Vagina (tissue), 2 donors: ENCODE results near the gene PIN4. TPM values are rescaled to one million over a fixed set of nuclear protein-coding genes. Genes with fewer than 3 reads are reported as not detected.

Source experiments
- DNase-seq, 2 donors: peaks; one replicate each; pipeline ENCODE4 v3.0.0-alpha.2; 2017; ENCODE audit errors: extremely low spot score in 2 of 2
- H3K27ac ChIP-seq: fragments of 200-600 bp; sonication (generic); one replicate; pipeline ENCODE4 v1.5.1; 2019
- H3K27me3 ChIP-seq: fragments of 200-600 bp; sonication (generic); one replicate; pipeline ENCODE4 v1.5.1; 2019
- H3K36me3 ChIP-seq, 2 donors: fragments of 200-600 bp; sonication (generic); one replicate each; pipeline ENCODE4 v1.5.1; 2017 to 2019
- H3K4me1 ChIP-seq: fragments of 200-600 bp; sonication (generic); one replicate; pipeline ENCODE4 v1.5.1; 2019
- H3K4me3 ChIP-seq, 2 donors: fragments of 200-600 bp; sonication (generic); 1 replicate in 1 of 2; 2 replicates in 1 of 2; pipeline ENCODE4 v1.5.1; 2016 to 2019
- H3K9me3 ChIP-seq: fragments of 200-600 bp; sonication (generic); one replicate; pipeline ENCODE4 v1.5.1; 2019
- POLR2A ChIP-seq, 2 donors: fragments of 450-650 bp; IDR thresholded peaks; one replicate each; pipeline ENCODE4 v1.6.1; 2017; ENCODE audit warnings: antibody characterized with exemption in 2 of 2, mild to moderate bottlenecking in 2 of 2, moderate library complexity in 2 of 2
- POLR2AphosphoS5 ChIP-seq, 2 donors: sonication (generic); formaldehyde crosslinking; IDR thresholded peaks; one replicate each; pipeline ENCODE4 v1.9.0; 2017; ENCODE audit warnings: antibody characterized with exemption in 2 of 2, mild to moderate bottlenecking in 2 of 2, low read depth in 1 of 2; ENCODE audit not compliant: insufficient read depth in 1 of 2
- intact Hi-C: fragments of 100-400 bp; cut with DNase I; formaldehyde crosslinking; loops from one replicate; pipeline ENCODE4 v1.15.1; 2023
- total RNA-seq: library from RNA; depleted of rRNA; stranded (reverse); fragments of >200 nt; gene quantifications from one replicate; pipeline ENCODE4 v1.2.3, GENCODE V29; 2016
- TF ChIP-seq, protein P1 (sequence below), 3 experiments: fragments of 450-650 bp in 2 of 3; fragments of 200-600 bp in 1 of 3; sonication (generic) in 1 of 3; IDR thresholded peaks; one replicate each; pipeline ENCODE4 v1.5.1; 2017 to 2019; ENCODE audit warnings: antibody characterized with exemption in 3 of 3, mild to moderate bottlenecking in 2 of 3, moderate library complexity in 2 of 3

Gene PIN4
- total RNA-seq, 1 donor from 2014 or later, result 12.0 TPM

- intact Hi-C loops, result no loop called here
- TF ChIP-seq POLR2AphosphoS5 (IDR thresholded peaks at IDR 0.05; ENCODE audit: insufficient read depth in 1 of 2, low read depth in 1 of 2), result no peak
- no peak for TF ChIP-seq POLR2A (IDR thresholded peaks at IDR 0.05)
- TF ChIP-seq, protein P1, sequence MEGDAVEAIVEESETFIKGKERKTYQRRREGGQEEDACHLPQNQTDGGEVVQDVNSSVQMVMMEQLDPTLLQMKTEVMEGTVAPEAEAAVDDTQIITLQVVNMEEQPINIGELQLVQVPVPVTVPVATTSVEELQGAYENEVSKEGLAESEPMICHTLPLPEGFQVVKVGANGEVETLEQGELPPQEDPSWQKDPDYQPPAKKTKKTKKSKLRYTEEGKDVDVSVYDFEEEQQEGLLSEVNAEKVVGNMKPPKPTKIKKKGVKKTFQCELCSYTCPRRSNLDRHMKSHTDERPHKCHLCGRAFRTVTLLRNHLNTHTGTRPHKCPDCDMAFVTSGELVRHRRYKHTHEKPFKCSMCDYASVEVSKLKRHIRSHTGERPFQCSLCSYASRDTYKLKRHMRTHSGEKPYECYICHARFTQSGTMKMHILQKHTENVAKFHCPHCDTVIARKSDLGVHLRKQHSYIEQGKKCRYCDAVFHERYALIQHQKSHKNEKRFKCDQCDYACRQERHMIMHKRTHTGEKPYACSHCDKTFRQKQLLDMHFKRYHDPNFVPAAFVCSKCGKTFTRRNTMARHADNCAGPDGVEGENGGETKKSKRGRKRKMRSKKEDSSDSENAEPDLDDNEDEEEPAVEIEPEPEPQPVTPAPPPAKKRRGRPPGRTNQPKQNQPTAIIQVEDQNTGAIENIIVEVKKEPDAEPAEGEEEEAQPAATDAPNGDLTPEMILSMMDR (IDR thresholded peaks at IDR 0.05), result no peak
- Histone ChIP-seq H3K27me3 (no peaks in the 10 kb centered on the region), H3K27ac (no peak overlapping the region), H3K9me3 (no peaks in the 10 kb centered on the region), H3K4me1 (no peaks in the 10 kb centered on the region), H3K4me3 (no peak overlapping the region), H3K36me3 (no peaks in the 10 kb centered on the region)
- no peak for DNase-seq
Measured at GRCh38 chrX:72238183-72238582, 56.6 kb downstream of the PIN4 start.

DNA sequence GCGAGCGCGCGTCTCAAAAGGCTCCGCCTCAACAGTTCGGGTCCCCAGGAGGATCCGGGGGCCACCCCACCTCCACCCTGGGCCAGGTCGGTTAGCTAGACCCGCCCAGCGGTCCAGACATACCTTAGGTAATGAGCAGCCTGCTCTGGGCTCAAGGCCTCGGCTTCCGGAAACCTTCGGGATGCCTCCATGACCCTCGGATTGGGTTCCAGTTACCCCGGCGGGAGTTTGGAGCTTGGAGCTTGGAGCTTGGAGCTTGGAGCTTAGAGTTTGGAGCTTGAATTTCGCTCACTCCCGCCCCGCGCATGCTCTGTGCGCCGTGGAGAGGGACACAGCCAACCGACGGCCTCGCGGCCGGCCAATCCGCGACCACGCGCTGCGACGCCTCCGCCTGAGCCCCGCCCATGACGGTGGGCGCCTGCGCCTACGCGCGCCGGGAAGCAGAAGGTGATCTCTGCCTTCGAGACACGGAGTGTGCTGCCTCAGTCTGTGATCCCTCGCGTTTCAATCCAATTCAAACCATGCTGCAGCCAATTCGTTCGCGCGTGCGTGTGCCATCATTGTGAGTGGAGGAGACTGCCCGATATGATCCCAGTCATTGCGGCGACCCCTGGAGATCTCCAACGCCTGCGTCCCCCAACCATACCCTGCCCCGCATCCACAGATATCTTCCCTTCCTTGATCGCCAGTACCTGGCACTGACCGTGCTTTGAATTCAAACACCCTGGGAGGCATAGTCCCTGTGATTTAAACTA lies 57.3 kb downstream of the PIN4 start, which contains the start of gene ERCC6L:
Gene ERCC6L, minus strand, starts transcription at position 307 of the 755 bp plus-strand sequence. Its CDS starts 116 bp downstream, at position 191.
- Histone ChIP-seq H3K27ac (peak within 1 kb of the TSS; percentile 44), H3K4me3 (peak within 1 kb of the TSS; percentile 12 to 18), H3K36me3 (no peaks in the 10 kb centered on the region), H3K27me3 (no peaks in the 10 kb centered on the region), H3K4me1 (no peaks in the 10 kb centered on the region), H3K9me3 (no peaks in the 10 kb centered on the region)
- no peak for DNase-seq
- TF ChIP-seq POLR2A (IDR thresholded peaks at IDR 0.05) (no peak), POLR2AphosphoS5 (IDR thresholded peaks at IDR 0.05; ENCODE audit: insufficient read depth in 1 of 2, low read depth in 1 of 2) (peak in 1 of 2 donors; percentile 62)
- intact Hi-C loops, result no loop called here

GRCh38 chrX:72240976-72241375 lies 59.4 kb downstream of the PIN4 start:
- Histone ChIP-seq H3K4me3 (no peak overlapping the region), H3K27me3 (no peaks in the 10 kb centered on the region), H3K36me3 (no peaks in the 10 kb centered on the region), H3K9me3 (no peaks in the 10 kb centered on the region), H3K4me1 (no peaks in the 10 kb centered on the region), H3K27ac (no peak overlapping the region)
- TF ChIP-seq POLR2A (IDR thresholded peaks at IDR 0.05) (no peak), POLR2AphosphoS5 (IDR thresholded peaks at IDR 0.05; ENCODE audit: insufficient read depth in 1 of 2, low read depth in 1 of 2) (no peak)
- TF ChIP-seq, protein P1 (IDR thresholded peaks at IDR 0.05), result no peak
- intact Hi-C loops, result no loop called here
- no peak for DNase-seq

DNA sequence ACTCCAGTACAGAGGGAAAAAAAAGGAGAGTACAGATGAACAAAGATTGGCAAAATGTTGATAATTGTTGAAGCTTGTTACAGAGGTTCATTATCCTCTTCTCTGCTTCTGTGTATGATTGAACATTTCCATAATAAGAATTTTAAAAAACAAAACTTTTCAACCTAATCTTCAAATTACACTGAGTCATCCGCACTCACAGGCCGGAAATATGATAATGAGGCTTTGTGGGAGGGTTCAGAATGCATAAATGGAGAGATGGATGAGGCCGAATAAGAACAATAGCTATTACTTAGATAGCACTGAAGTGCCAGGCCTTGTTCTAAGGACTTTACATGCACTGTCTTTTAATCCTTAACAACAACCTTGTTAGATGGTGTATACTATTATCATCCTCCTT lies 61.9 kb downstream of the PIN4 start:
- Histone ChIP-seq H3K27ac (no peak overlapping the region), H3K36me3 (no peaks in the 10 kb centered on the region), H3K4me1 (no peaks in the 10 kb centered on the region), H3K4me3 (no peak overlapping the region), H3K9me3 (no peaks in the 10 kb centered on the region), H3K27me3 (no peaks in the 10 kb centered on the region)
- no peak for DNase-seq
- intact Hi-C loops, result no loop called here
- TF ChIP-seq POLR2AphosphoS5 (IDR thresholded peaks at IDR 0.05; ENCODE audit: insufficient read depth in 1 of 2, low read depth in 1 of 2) (no peak), POLR2A (IDR thresholded peaks at IDR 0.05) (no peak)
- TF ChIP-seq, protein P1 (IDR thresholded peaks at IDR 0.05), result no peak

DNA sequence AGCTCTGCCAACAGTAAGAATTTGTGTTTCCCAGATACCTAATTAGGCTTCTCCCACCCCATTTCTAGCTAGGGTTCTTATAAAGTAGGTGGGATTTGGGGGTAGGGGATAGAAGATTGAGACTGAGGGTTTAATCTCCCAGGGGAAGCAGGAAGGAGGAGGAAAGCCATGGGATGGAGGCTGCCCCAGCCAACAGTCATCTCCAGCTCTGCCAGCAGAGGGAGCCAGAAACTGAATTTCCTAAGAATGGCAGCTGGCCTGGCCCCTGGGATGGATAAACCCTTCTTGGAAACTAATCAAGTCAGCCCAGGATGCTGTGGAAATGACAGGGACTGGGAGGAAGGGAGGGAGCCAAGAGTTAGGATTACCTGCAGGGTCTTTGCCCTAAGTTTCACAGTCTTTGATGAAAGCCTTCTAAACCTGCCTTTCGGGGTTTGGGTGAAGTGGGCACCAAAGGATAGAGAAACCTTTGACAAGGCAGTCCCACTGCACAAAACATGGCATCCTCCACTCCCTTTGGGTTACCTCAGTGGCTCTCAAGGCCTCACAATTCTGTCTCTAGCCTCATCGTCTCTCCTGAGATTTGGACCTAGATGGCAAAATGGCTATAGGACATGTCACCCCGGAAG lies 64.0 kb downstream of the PIN4 start:
- intact Hi-C loops, result no loop called here
- DNase-seq, result no peak
- TF ChIP-seq POLR2A (IDR thresholded peaks at IDR 0.05), result no peak
- TF ChIP-seq, protein P1 (IDR thresholded peaks at IDR 0.05), result peak in 2 of 3 experiments; percentile 42 to 58
- H3K9me3 ChIP-seq, result no peaks in the 10 kb centered on the region
- no peaks in the 10 kb centered on the region for H3K27me3 ChIP-seq
- H3K4me3 ChIP-seq, result no peak overlapping the region
- H3K4me1 ChIP-seq, result no peaks in the 10 kb centered on the region
- H3K36me3 ChIP-seq, result no peaks in the 10 kb centered on the region
- no peak overlapping the region for H3K27ac ChIP-seq
